ENCODE measurements around the gene TRIM52.
"Not testable (repeated sequence)": the region's sequence is repeated elsewhere in the genome, so short reads cannot be mapped to it uniquely, and the experiment has no call there.

The TRIM52 gene

DNA sequence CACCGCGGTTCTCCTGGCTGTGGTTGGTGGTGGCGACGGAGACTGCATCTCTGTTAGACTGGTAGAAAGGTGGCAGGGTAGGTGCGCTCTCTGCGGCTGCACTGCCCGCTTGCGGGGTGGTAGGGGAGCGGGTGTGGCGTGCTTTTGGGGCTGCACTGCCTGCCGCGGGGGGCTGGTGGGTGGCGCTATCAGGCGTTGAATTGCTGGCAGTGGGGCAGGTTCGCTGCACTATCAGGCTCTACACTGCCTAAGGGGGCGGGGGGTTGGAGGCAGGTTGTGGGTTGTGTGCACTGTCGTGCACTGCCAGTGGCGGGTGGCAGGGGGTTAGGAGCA is 21.0 kb upstream of the TRIM52 start:
- peak; percentile 29 for ATAC-seq
- no peak for TF ChIP-seq ZC3H10 (CRISPR knock-in tag; IDR thresholded peaks at IDR 0.05)
- TF ChIP-seq ARNTL (CRISPR knock-in tag; IDR thresholded peaks at IDR 0.05; ENCODE audit: borderline replicate concordance, low read depth), result no peak
- TF ChIP-seq BACH2 (CRISPR knock-in tag; IDR thresholded peaks at IDR 0.05; ENCODE audit: borderline replicate concordance), result no peak
- TF ChIP-seq ZFP3 (CRISPR knock-in tag; IDR thresholded peaks at IDR 0.05), result no peak
- TF ChIP-seq SNAI2 (CRISPR knock-in tag; IDR thresholded peaks at IDR 0.05), result no peak

DNA sequence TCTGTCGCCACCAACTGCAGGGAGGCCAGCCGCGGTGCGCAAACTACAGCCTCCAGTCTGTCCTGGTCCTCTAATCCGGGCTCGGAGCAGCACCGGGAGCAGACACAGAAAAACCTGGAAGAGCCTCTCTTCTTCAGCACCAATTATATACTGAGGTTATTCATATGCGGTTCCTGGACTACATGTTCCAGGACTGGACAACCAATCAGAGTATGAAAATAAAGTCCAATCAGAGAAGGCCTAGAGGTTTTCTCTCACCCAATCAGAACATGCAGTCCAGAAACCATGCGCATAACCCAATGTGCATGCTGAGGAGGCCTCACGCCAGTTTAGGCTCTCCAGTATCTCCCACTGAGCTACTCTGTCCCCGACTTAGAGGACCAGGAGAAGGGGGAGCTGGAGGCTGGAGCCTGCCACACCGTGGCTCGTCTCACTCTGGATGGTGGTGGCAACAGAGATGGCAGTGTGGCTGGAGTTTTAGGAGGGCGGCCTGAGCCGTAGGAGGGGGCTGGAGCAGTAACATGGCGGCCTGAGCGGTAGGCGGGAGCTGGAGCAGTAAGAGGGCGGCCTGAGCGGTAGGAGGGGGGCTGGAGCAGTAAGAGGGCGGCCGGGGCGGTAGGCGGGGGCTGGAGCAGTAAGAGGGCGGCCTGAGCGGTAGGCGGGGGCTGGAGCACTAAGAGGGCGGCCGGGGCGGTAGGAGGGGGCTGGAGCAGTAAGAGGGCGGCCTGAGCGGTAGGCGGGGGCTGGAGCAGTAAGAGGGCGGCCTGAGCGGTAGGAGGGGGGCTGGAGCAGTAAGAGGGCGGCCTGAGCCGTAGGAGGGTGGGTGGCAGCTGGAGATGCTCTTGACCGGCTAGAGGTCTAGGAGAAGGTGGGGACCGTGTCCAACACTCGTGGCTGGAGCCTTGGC is 20.4 kb upstream of the TRIM52 start:
- TF ChIP-seq TCF4 (CRISPR knock-in tag; IDR thresholded peaks at IDR 0.05; ENCODE audit: borderline replicate concordance) (no peak), ZC3H10 (CRISPR knock-in tag; IDR thresholded peaks at IDR 0.05) (no peak), ZFP3 (CRISPR knock-in tag; IDR thresholded peaks at IDR 0.05) (no peak), ESRRG (CRISPR knock-in tag; IDR thresholded peaks at IDR 0.05) (no peak), ZNF565 (CRISPR knock-in tag; conservative IDR thresholded peaks at IDR 0.05; ENCODE audit: low read depth) (no peak), RARB (CRISPR knock-in tag; IDR thresholded peaks at IDR 0.05) (no peak)
- TF ChIP-seq, protein P1, sequence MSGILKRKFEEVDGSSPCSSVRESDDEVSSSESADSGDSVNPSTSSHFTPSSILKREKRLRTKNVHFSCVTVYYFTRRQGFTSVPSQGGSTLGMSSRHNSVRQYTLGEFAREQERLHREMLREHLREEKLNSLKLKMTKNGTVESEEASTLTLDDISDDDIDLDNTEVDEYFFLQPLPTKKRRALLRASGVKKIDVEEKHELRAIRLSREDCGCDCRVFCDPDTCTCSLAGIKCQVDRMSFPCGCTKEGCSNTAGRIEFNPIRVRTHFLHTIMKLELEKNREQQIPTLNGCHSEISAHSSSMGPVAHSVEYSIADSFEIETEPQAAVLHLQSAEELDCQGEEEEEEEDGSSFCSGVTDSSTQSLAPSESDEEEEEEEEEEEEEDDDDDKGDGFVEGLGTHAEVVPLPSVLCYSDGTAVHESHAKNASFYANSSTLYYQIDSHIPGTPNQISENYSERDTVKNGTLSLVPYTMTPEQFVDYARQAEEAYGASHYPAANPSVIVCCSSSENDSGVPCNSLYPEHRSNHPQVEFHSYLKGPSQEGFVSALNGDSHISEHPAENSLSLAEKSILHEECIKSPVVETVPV (CRISPR knock-in tag; IDR thresholded peaks at IDR 0.05), result 0 out of 2 replicates have a peak, but pooled peaks have one; percentile 45
- TF ChIP-seq, protein P2, sequence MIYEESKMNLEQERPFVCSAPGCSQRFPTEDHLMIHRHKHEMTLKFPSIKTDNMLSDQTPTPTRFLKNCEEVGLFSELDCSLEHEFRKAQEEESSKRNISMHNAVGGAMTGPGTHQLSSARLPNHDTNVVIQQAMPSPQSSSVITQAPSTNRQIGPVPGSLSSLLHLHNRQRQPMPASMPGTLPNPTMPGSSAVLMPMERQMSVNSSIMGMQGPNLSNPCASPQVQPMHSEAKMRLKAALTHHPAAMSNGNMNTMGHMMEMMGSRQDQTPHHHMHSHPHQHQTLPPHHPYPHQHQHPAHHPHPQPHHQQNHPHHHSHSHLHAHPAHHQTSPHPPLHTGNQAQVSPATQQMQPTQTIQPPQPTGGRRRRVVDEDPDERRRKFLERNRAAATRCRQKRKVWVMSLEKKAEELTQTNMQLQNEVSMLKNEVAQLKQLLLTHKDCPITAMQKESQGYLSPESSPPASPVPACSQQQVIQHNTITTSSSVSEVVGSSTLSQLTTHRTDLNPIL (CRISPR knock-in tag; IDR thresholded peaks at IDR 0.05; ENCODE audit: low read depth), result no peak
- ATAC-seq, result peak; percentile 98

DNA sequence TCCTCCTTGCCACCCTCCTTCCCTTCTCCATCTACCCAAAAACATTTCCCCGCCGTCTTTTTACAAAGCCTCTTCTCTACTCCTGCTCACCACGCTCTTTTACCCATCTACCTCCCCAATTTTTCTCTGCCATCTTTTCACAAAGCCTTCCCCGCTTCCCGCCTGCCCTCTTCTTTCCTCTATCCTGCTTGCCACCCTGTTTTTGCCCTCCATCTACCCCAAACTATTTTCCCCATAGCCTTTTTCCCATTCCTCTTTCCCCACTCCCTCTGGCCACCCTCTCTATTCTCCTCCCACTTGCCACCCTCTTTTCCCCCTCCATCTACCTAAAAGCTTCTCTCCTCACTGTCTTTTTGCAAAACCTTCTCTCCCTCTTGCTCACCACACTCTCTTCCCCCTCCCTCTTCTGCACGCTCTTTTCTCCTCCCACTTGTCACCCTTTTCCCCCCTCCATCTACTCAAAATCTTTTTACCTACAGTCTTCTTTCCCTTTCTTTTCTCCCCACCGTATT is 19.4 kb upstream of the TRIM52 start:
- TF ChIP-seq PPARA (CRISPR knock-in tag; IDR thresholded peaks at IDR 0.05; ENCODE audit: borderline replicate concordance), result no peak
- no peak for TF ChIP-seq ZNF8 (CRISPR knock-in tag; IDR thresholded peaks at IDR 0.05)
- no peak for TF ChIP-seq ISL1 (CRISPR knock-in tag; IDR thresholded peaks at IDR 0.05)
- no peak for TF ChIP-seq TCF4 (CRISPR knock-in tag; IDR thresholded peaks at IDR 0.05; ENCODE audit: borderline replicate concordance)
- TF ChIP-seq TOX (CRISPR knock-in tag; IDR thresholded peaks at IDR 0.05; ENCODE audit: borderline replicate concordance), result no peak
- TF ChIP-seq, protein P3, sequence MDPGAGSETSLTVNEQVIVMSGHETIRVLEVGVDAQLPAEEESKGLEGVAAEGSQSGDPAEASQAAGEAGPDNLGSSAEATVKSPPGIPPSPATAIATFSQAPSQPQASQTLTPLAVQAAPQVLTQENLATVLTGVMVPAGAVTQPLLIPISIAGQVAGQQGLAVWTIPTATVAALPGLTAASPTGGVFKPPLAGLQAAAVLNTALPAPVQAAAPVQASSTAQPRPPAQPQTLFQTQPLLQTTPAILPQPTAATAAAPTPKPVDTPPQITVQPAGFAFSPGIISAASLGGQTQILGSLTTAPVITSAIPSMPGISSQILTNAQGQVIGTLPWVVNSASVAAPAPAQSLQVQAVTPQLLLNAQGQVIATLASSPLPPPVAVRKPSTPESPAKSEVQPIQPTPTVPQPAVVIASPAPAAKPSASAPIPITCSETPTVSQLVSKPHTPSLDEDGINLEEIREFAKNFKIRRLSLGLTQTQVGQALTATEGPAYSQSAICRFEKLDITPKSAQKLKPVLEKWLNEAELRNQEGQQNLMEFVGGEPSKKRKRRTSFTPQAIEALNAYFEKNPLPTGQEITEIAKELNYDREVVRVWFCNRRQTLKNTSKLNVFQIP (CRISPR knock-in tag; IDR thresholded peaks at IDR 0.05; ENCODE audit: borderline replicate concordance, low read depth), result no peak
- TF ChIP-seq CSDC2 (CRISPR knock-in tag; IDR thresholded peaks at IDR 0.05), result no peak
- TF ChIP-seq ZFP30 (CRISPR knock-in tag; IDR thresholded peaks at IDR 0.05), result no peak
- TF ChIP-seq SNAI2 (CRISPR knock-in tag; IDR thresholded peaks at IDR 0.05), result no peak
- no peak for TF ChIP-seq ZC3H10 (CRISPR knock-in tag; IDR thresholded peaks at IDR 0.05)
- ATAC-seq, result no peak

DNA sequence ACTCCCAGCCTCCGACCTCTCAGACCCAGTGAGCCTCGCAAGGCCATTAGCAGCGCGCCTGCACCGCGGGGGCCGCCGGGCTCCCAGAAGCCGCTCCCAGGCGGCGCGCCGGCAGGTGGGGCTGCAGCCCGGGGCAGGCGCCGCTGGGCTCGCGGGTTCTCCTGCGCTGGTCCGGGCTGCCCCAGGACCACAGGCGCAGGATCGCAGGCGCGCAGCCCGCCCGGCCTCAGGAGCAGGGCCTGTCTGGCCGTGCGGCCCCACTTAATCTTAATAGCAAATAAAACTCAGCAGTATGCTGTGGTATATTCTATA is 12.4 kb upstream of the TRIM52 start:
- ATAC-seq, result not testable (repeated sequence)

DNA sequence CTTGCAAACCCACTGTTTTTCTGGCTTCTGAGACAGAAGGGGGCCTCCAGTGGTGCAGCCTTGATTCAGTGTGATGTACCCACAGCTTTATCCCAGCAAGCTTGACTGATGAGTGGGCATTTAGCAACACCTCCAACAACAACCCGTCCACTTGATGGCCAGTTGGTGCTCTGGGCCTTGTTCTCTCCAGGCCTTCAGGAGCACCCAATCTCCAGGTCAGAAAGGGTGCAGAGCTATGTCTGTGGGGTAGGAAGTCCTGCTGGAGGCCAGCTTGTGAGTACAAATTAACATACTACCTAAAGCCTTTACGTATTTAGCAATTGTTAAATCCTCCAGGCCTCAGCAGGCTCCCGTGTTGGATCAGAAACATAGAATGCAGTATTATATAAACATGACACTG is 10.1 kb upstream of the TRIM52 start:
- no peak for ATAC-seq
- TF ChIP-seq TOX (CRISPR knock-in tag; IDR thresholded peaks at IDR 0.05; ENCODE audit: borderline replicate concordance) (no peak), ZC3H10 (CRISPR knock-in tag; IDR thresholded peaks at IDR 0.05) (no peak), ZNF565 (CRISPR knock-in tag; conservative IDR thresholded peaks at IDR 0.05; ENCODE audit: low read depth) (no peak), ZNF70 (CRISPR knock-in tag; IDR thresholded peaks at IDR 0.05) (no peak), ARNTL (CRISPR knock-in tag; IDR thresholded peaks at IDR 0.05; ENCODE audit: borderline replicate concordance, low read depth) (no peak), PPARA (CRISPR knock-in tag; IDR thresholded peaks at IDR 0.05; ENCODE audit: borderline replicate concordance) (no peak), CSDC2 (CRISPR knock-in tag; IDR thresholded peaks at IDR 0.05) (no peak), RARB (CRISPR knock-in tag; IDR thresholded peaks at IDR 0.05) (no peak), ISL1 (CRISPR knock-in tag; IDR thresholded peaks at IDR 0.05) (no peak), GLIS3 (CRISPR knock-in tag; IDR thresholded peaks at IDR 0.05) (no peak)
- TF ChIP-seq, protein P4, sequence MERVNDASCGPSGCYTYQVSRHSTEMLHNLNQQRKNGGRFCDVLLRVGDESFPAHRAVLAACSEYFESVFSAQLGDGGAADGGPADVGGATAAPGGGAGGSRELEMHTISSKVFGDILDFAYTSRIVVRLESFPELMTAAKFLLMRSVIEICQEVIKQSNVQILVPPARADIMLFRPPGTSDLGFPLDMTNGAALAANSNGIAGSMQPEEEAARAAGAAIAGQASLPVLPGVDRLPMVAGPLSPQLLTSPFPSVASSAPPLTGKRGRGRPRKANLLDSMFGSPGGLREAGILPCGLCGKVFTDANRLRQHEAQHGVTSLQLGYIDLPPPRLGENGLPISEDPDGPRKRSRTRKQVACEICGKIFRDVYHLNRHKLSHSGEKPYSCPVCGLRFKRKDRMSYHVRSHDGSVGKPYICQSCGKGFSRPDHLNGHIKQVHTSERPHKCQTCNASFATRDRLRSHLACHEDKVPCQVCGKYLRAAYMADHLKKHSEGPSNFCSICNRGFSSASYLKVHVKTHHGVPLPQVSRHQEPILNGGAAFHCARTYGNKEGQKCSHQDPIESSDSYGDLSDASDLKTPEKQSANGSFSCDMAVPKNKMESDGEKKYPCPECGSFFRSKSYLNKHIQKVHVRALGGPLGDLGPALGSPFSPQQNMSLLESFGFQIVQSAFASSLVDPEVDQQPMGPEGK (CRISPR knock-in tag; IDR thresholded peaks at IDR 0.05; ENCODE audit: borderline replicate concordance), result no peak
- TF ChIP-seq, protein P2 (CRISPR knock-in tag; IDR thresholded peaks at IDR 0.05; ENCODE audit: low read depth), result no peak
- TF ChIP-seq, protein P5, sequence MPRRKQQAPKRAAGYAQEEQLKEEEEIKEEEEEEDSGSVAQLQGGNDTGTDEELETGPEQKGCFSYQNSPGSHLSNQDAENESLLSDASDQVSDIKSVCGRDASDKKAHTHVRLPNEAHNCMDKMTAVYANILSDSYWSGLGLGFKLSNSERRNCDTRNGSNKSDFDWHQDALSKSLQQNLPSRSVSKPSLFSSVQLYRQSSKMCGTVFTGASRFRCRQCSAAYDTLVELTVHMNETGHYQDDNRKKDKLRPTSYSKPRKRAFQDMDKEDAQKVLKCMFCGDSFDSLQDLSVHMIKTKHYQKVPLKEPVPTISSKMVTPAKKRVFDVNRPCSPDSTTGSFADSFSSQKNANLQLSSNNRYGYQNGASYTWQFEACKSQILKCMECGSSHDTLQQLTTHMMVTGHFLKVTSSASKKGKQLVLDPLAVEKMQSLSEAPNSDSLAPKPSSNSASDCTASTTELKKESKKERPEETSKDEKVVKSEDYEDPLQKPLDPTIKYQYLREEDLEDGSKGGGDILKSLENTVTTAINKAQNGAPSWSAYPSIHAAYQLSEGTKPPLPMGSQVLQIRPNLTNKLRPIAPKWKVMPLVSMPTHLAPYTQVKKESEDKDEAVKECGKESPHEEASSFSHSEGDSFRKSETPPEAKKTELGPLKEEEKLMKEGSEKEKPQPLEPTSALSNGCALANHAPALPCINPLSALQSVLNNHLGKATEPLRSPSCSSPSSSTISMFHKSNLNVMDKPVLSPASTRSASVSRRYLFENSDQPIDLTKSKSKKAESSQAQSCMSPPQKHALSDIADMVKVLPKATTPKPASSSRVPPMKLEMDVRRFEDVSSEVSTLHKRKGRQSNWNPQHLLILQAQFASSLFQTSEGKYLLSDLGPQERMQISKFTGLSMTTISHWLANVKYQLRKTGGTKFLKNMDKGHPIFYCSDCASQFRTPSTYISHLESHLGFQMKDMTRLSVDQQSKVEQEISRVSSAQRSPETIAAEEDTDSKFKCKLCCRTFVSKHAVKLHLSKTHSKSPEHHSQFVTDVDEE (CRISPR knock-in tag; IDR thresholded peaks at IDR 0.05), result no peak

DNA sequence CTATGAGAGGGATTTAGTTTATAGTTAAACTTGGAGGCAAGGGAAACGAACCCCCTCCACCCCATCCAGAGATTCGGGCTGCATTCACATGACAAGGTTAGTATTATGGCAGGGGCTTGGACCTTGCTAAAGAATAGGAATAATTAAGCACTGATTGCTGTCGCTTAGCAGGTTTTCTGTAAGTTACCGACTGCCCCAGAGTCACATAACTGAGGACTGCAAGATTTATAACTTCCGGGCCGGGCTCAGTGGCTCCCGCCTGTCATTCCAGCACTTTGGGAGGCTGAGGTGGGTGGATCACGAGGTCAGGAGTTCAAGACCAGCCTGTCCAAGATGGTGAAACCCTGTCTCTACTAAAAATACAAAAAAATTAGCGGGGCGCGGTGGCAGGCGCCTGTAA is 7.0 kb upstream of the TRIM52 start:
- ATAC-seq, result not testable (repeated sequence)
